Astrocyte of the spinal cord (primary cell): Measurements from ENCODE around the gene CNNM1.

ENCODE experiments used
- DNase-seq: peaks from one replicate; pipeline ENCODE4 v3.0.0; 2011; ENCODE audit warnings: low read depth, low spot score
- H3K4me3 ChIP-seq: 2 replicates; pipeline ENCODE4 v1.5.1; 2011; ENCODE audit warnings: low read depth, mild to moderate bottlenecking, low read length, moderate library complexity
- CTCF ChIP-seq: IDR thresholded peaks from 2 replicates; pipeline ENCODE4 v1.5.1; 2012; ENCODE audit warnings: low read depth, mild to moderate bottlenecking, low read length, inconsistent platforms
- in situ Hi-C: cut with HindIII; loops from 2 replicates; pipeline ENCODE4 v1.10.0; 2017; ENCODE audit warnings: low sequenced_read_pairs

The CNNM1 gene

GRCh38 chr10:99433378-99434020 is 104.3 kb downstream of the CNNM1 start:
- in situ Hi-C loops: no loop called here

DNA sequence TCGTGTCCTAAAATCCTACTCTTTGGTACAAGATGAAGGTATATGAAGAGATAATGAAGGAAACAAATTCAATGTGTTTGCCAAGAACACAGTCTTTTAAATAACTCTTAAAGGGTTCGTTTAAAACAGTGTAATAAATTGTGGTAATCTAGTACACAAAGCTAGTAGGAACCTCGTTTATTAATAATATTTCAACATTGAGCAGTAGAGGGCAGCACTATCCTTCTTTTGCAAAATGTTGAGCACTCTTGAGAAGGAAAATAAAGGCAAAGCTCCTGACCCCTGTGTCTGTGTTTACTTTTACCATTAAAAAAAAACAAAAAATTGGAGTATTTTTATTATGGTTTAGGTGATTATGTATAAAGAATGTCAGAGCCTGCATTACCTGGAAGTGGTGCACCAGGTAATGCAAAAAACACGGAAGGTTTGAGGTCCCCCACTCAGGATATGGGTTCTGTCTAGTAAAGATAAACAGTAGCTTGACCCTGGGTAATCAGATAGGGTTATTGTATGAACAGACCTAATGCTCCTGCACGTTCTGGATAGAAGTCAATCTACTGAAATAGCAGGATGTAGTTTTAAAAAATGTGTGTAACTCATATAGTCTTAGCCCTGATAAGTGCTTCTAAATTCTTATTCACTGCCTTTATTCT is 107.0 kb downstream of the CNNM1 start:
- in situ Hi-C loops: no loop called here
- peak; percentile 38 for TF ChIP-seq CTCF
- DNase-seq: peak; percentile 53
- H3K4me3 ChIP-seq: no peak overlapping the region

More at GRCh38 chr10:99433378-99434020, 104.3 kb downstream of the CNNM1 start:
- no peak for DNase-seq
- TF ChIP-seq CTCF: peak; percentile 30
- no peak overlapping the region for H3K4me3 ChIP-seq

DNA sequence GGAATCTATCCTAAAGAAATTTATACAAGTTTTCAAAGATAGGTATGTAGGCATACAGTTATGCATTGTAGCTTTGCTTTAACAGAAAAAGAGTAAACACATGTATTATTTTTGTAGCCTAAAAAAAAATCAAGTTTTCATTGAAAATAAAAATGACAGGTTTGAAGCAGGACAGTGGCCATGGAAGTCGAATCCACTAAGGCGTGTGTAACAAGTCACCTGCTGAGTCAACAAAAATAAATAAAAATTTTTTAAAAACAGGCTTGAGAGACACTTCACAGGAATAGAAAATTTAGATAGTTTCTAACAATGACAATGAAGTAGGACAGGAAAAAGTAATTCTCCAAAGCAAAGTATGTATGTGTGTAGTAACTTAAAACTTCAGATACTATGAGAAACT is 109.7 kb downstream of the CNNM1 start:
- in situ Hi-C loops: no loop called here
- TF ChIP-seq CTCF: no peak
- H3K4me3 ChIP-seq: no peak overlapping the region
- no peak for DNase-seq

DNA sequence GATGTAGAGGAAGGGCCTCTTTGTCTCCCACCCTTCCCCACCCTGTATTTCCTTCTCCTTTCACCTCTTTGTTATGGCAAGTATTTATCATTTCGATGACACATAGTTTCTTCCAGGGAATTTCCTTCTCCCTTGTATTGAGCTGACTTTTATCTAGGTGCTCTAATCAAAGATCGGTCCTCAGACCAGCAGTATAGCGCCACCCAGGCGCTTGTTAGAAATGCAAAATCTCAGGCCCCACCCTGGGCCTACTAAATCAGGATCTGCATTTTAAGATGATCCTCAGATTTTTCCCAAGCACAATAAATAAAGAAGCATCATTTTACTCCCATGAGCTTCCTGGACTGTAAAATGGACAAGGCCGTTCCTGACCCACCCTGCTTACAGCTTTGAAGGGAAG is 113.2 kb downstream of the CNNM1 start:
- in situ Hi-C loops: no loop called here
- no peak for TF ChIP-seq CTCF
- no peak for DNase-seq
- H3K4me3 ChIP-seq: no peak overlapping the region

DNA sequence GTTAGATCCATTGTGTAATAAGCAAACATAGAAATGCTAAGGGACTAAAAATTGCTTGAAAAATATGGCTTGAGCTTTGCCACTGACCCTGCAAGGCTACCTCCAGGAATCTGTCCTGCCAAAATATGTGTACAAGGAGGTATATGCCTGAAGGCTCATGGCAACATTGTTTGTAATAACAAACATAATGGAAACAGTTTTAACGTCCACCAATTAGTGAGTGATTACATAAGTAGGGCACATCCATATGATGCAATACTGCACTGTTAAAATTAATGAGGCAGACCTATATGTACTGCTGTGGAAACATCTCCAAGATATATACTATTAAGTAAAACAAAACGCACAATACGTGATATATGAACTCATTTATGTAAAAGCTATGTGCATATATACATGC is 114.3 kb downstream of the CNNM1 start:
- no peak overlapping the region for H3K4me3 ChIP-seq
- in situ Hi-C loops: no loop called here
- TF ChIP-seq CTCF: no peak
- DNase-seq: no peak
